Right lobe of liver (tissue), 4 donors: ENCODE results near the gene EML5.

Experiments
- POLR2A ChIP-seq: fragments of 450-650 bp; IDR thresholded peaks from one replicate; pipeline ENCODE4 v1.6.1; 2017; ENCODE audit warnings: antibody characterized with exemption, mild to moderate bottlenecking
- TF ChIP-seq, protein P1 (sequence below), 4 donors: fragments of 200-600 bp in 3 of 4; fragments of 450-650 bp in 1 of 4; IDR thresholded peaks; one replicate each; pipeline versions ENCODE4 v1.5.1 to v1.8.0; 2016 to 2022; ENCODE audit warnings: antibody characterized with exemption in 4 of 4, mild to moderate bottlenecking in 2 of 4
- donor health status: DM: no; HTN: no; CAD: no.
- donor health status: DM: no; HTN: no; CAD: no.
- donor health status: DM: no; HTN: yes; CAD: no.

DNA sequence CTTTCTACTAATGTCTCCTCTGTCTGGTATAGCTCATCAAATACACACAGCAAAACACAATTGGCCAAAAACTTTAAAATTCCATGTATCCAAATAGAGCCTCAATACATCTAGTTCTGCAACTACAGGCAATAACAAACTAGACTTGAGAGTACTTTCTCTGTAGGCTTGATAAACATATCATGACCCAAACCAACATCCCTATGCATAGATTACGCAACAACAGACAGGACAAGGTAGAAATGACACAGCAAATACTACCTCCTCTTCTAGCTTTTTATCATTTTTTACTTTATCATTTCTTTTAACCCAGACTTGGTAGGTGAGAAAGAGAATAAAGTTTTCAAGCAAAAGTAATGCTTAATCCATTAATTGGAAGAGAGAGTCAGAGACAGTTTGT lies 41.8 kb downstream of the EML5 start:
- TF ChIP-seq, protein P1, sequence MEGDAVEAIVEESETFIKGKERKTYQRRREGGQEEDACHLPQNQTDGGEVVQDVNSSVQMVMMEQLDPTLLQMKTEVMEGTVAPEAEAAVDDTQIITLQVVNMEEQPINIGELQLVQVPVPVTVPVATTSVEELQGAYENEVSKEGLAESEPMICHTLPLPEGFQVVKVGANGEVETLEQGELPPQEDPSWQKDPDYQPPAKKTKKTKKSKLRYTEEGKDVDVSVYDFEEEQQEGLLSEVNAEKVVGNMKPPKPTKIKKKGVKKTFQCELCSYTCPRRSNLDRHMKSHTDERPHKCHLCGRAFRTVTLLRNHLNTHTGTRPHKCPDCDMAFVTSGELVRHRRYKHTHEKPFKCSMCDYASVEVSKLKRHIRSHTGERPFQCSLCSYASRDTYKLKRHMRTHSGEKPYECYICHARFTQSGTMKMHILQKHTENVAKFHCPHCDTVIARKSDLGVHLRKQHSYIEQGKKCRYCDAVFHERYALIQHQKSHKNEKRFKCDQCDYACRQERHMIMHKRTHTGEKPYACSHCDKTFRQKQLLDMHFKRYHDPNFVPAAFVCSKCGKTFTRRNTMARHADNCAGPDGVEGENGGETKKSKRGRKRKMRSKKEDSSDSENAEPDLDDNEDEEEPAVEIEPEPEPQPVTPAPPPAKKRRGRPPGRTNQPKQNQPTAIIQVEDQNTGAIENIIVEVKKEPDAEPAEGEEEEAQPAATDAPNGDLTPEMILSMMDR (IDR thresholded peaks at IDR 0.05): no peak
- no peak for TF ChIP-seq POLR2A
